Measurements from ENCODE around the gene VSTM5.

DNA sequence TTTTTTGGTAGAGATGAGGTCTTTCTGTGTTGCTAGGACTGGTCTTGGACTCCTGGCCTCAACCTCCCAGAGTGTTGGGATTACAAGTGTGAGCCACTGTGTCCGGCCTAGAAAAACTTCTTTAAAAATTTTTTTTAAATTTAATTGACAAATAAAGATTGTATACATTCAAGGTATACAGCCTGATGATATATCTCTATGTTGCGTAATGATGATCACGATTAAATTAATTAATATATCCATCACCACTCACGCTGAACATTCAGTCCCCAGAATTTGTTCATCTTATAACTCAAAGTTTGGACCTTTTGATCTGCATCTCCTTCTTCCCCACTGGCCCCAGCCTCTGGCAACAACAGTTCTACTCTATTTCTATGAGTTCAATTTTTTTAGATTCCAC, 27.2 kb downstream of the VSTM5 start:
- TF ChIP-seq, protein P1, sequence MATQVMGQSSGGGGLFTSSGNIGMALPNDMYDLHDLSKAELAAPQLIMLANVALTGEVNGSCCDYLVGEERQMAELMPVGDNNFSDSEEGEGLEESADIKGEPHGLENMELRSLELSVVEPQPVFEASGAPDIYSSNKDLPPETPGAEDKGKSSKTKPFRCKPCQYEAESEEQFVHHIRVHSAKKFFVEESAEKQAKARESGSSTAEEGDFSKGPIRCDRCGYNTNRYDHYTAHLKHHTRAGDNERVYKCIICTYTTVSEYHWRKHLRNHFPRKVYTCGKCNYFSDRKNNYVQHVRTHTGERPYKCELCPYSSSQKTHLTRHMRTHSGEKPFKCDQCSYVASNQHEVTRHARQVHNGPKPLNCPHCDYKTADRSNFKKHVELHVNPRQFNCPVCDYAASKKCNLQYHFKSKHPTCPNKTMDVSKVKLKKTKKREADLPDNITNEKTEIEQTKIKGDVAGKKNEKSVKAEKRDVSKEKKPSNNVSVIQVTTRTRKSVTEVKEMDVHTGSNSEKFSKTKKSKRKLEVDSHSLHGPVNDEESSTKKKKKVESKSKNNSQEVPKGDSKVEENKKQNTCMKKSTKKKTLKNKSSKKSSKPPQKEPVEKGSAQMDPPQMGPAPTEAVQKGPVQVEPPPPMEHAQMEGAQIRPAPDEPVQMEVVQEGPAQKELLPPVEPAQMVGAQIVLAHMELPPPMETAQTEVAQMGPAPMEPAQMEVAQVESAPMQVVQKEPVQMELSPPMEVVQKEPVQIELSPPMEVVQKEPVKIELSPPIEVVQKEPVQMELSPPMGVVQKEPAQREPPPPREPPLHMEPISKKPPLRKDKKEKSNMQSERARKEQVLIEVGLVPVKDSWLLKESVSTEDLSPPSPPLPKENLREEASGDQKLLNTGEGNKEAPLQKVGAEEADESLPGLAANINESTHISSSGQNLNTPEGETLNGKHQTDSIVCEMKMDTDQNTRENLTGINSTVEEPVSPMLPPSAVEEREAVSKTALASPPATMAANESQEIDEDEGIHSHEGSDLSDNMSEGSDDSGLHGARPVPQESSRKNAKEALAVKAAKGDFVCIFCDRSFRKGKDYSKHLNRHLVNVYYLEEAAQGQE (IDR thresholded peaks at IDR 0.05; ENCODE audit: low read depth, low read length), result no peak
- TF ChIP-seq MAX (IDR thresholded peaks at IDR 0.05; ENCODE audit: low read depth), result no peak
- TF ChIP-seq, protein P2, sequence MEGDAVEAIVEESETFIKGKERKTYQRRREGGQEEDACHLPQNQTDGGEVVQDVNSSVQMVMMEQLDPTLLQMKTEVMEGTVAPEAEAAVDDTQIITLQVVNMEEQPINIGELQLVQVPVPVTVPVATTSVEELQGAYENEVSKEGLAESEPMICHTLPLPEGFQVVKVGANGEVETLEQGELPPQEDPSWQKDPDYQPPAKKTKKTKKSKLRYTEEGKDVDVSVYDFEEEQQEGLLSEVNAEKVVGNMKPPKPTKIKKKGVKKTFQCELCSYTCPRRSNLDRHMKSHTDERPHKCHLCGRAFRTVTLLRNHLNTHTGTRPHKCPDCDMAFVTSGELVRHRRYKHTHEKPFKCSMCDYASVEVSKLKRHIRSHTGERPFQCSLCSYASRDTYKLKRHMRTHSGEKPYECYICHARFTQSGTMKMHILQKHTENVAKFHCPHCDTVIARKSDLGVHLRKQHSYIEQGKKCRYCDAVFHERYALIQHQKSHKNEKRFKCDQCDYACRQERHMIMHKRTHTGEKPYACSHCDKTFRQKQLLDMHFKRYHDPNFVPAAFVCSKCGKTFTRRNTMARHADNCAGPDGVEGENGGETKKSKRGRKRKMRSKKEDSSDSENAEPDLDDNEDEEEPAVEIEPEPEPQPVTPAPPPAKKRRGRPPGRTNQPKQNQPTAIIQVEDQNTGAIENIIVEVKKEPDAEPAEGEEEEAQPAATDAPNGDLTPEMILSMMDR (IDR thresholded peaks at IDR 0.05), result no peak
- no peak for TF ChIP-seq POLR2AphosphoS5 (IDR thresholded peaks at IDR 0.05; ENCODE audit: low read depth, low read length)
- TF ChIP-seq, protein P3, sequence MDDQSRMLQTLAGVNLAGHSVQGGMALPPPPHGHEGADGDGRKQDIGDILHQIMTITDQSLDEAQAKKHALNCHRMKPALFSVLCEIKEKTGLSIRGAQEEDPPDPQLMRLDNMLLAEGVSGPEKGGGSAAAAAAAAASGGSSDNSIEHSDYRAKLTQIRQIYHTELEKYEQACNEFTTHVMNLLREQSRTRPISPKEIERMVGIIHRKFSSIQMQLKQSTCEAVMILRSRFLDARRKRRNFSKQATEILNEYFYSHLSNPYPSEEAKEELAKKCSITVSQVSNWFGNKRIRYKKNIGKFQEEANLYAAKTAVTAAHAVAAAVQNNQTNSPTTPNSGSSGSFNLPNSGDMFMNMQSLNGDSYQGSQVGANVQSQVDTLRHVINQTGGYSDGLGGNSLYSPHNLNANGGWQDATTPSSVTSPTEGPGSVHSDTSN (IDR thresholded peaks at IDR 0.05), result no peak
- TF ChIP-seq EZH2phosphoT487 (IDR thresholded peaks at IDR 0.05; ENCODE audit: borderline replicate concordance, low read depth), result no peak
- TF ChIP-seq TEAD4 (IDR thresholded peaks at IDR 0.05; ENCODE audit: borderline replicate concordance, insufficient read depth), result no peak
- TF ChIP-seq ZBTB33 (IDR thresholded peaks at IDR 0.05; ENCODE audit: borderline replicate concordance, low read depth), result no peak
- no peak for TF ChIP-seq YY1 (IDR thresholded peaks at IDR 0.05; ENCODE audit: low read depth)
- no peak for TF ChIP-seq NFIC (IDR thresholded peaks at IDR 0.05; ENCODE audit: borderline replicate concordance)
- no peak for TF ChIP-seq MXI1 (IDR thresholded peaks at IDR 0.05; ENCODE audit: low read depth, low read length)
- TF ChIP-seq SIN3A (IDR thresholded peaks at IDR 0.05; ENCODE audit: borderline replicate concordance, low read depth, low read length), result no peak

All from SK-N-SH (cell line).